Spleen (tissue), 11 donors: ENCODE results near the gene CTXN1. TPM values are rescaled to one million over a fixed set of nuclear protein-coding genes. Genes with fewer than 3 reads are reported as not detected.

Source experiments
- DNase-seq: peaks from one replicate; pipeline ENCODE4 v3.0.0-alpha.2; 2020
- H3K27ac ChIP-seq, 8 donors: fragments of 200-600 bp; sonication (generic) in 7 of 8; 1 replicate in 4 of 8; 2 replicates in 4 of 8; pipeline versions ENCODE4 v1.5.0 to v1.8.0; 2016 to 2021; ENCODE audit warnings: inconsistent platforms in 4 of 8, mild to moderate bottlenecking in 4 of 8, moderate library complexity in 1 of 8
- H3K27me3 ChIP-seq, 7 donors: fragments of 200-600 bp; sonication (generic) in 6 of 7; replicated peaks in 1 of 7; 1 replicate in 4 of 7; 2 replicates in 3 of 7; pipeline versions ENCODE4 v1.5.0 to v1.8.0; 2016 to 2021; ENCODE audit warnings: inconsistent platforms in 3 of 7, mild to moderate bottlenecking in 1 of 7
- H3K36me3 ChIP-seq, 6 donors: fragments of 200-600 bp; sonication (generic) in 5 of 6; 1 replicate in 4 of 6; 2 replicates in 2 of 6; pipeline versions ENCODE4 v1.5.0 to v1.8.0; 2016 to 2021; ENCODE audit warnings: inconsistent platforms in 2 of 6
- H3K4me1 ChIP-seq, 6 donors: fragments of 200-600 bp; sonication (generic) in 5 of 6; 1 replicate in 3 of 6; 2 replicates in 3 of 6; pipeline versions ENCODE4 v1.5.0 to v1.8.0; 2016 to 2021; ENCODE audit warnings: inconsistent platforms in 3 of 6
- H3K4me3 ChIP-seq, 8 donors: fragments of 200-600 bp; sonication (generic) in 7 of 8; 1 replicate in 4 of 8; 2 replicates in 4 of 8; pipeline versions ENCODE4 v1.5.0 to v1.8.0; 2016 to 2021; ENCODE audit warnings: inconsistent platforms in 4 of 8, mild to moderate bottlenecking in 4 of 8, moderate library complexity in 2 of 8
- H3K9me3 ChIP-seq, 8 donors: fragments of 200-600 bp; sonication (generic) in 7 of 8; 1 replicate in 4 of 8; 2 replicates in 4 of 8; pipeline versions ENCODE4 v1.5.0 to v1.8.0; 2016 to 2021; ENCODE audit warnings: inconsistent platforms in 4 of 8
- CTCF ChIP-seq, 11 experiments: fragments of 200-600 bp in 7 of 11; fragments of 450-650 bp in 4 of 11; sonication (generic) in 4 of 11; IDR thresholded peaks in 8 of 11; conservative IDR thresholded peaks in 3 of 11; 1 replicate in 7 of 11; 2 replicates in 4 of 11; pipeline versions ENCODE4 v1.4.0 to v1.8.0; 2016 to 2021; ENCODE audit warnings: antibody characterized with exemption in 11 of 11, inconsistent platforms in 4 of 11, mild to moderate bottlenecking in 1 of 11
- POLR2A ChIP-seq, 3 donors: fragments of 450-650 bp; IDR thresholded peaks; one replicate each; pipeline ENCODE4 v1.5.1; 2017; ENCODE audit warnings: antibody characterized with exemption in 3 of 3, mild to moderate bottlenecking in 1 of 3
- POLR2AphosphoS5 ChIP-seq, 3 donors: sonication (generic); formaldehyde crosslinking; IDR thresholded peaks; one replicate each; pipeline ENCODE4 v1.5.1; 2017; ENCODE audit warnings: antibody characterized with exemption in 3 of 3
- WGBS, 5 donors: extraction: QIAGEN DNeasy Blood & Tissue Kit in 3 of 5; methylation state at CpG; one replicate each; pipeline versions ENCODE4 v1.1.5 to v1.1.7; 2013 to 2018; 5-methylcytosine and 5-hydroxymethylcytosine counted together
- intact Hi-C: fragments of 100-400 bp; cut with DNase I; formaldehyde crosslinking; loops from one replicate; pipeline ENCODE4 v1.15.0; 2023; ENCODE audit warnings: low total_unique reads
- polyA plus RNA-seq, 3 donors: library from polyadenylated mRNA; stranded (reverse); fragments of 200-250 nt; gene quantifications; one replicate each; pipeline ENCODE4 v1.2.1, GENCODE V29; 2013
- total RNA-seq, 7 donors: library from RNA; depleted of rRNA in 3 of 7; stranded (reverse); fragments of >200 nt in 3 of 7; fragmentation: NEBNext Ultra II Directional in 4 of 7; extraction: Animal tissue kit (Norgen Biotek cat#: 25700) in 4 of 7; gene quantifications; one replicate each; pipeline versions ENCODE4 v1.1.0 to v1.2.1, GENCODE V29; 2016 to 2021
- donor health status: healthy with polysubstance abuse.
- donor health status: DM: no; HTN: no; CAD: no; lungs with moderate emphysema.
- donor health status: DM: no; HTN: no; CAD: no.
- donor health status: Bipolar disorder and iron deficiency.
- donor health status: healthy.
- donor health status: DM: no; HTN: no; CAD: no.
- donor health status: DM: yes; HTN: yes; CAD: no.

The CTXN1 gene
- total and polyA plus RNA-seq, 10 donors: 0.11 to 4.4 (median 2.0) TPM

GRCh38 chr19:7917267-7918061 lies 8.5 kb downstream of the CTXN1 start:
- intact Hi-C loops: no loop called here
- Histone ChIP-seq H3K27me3 (peaks cover 0 to 61% (median 52%) of the 10 kb centered on the region in 7 donors), H3K36me3 (peaks cover 2 to 25% (median 11%) of the 10 kb centered on the region in 6 donors), H3K27ac (peak overlapping the region in 2 of 8 donors; percentile 18 to 55), H3K4me3 (peak overlapping the region in 7 of 8 donors; percentile 25 to 70 (median 41)), H3K9me3 (no peaks in the 10 kb centered on the region), H3K4me1 (peaks cover 36 to 69% (median 59%) of the 10 kb centered on the region in 6 donors)
- 1 to 2% (median 1%) methylated on average over 26 to 71 of the region's 71 CpGs for WGBS, 5 donors
- TF ChIP-seq POLR2AphosphoS5 (IDR thresholded peaks at IDR 0.05) (peak in 1 of 3 donors; percentile 68), CTCF (IDR thresholded peaks at IDR 0.05 in 8 of 11, conservative IDR thresholded peaks at IDR 0.05 in 3 of 11) (peak; percentile 19 to 78 (median 68)), POLR2A (IDR thresholded peaks at IDR 0.05) (no peak)
- peak; percentile 90 for DNase-seq

DNA sequence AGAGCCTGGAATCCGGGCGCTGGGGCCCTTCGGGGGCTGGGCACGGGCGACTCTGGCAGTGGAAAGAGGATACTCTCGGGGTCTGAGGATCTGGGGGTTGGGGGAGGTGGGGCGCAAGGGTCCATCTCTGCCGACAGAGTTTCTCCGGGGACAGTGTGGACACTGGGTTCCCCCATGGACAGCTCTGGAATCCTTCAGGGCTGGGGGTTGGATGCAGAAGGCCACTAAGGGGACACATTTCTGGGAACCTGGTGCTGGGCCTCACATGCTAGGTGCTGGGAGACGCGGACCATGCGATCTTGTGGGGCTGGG lies 9.0 kb downstream of the CTXN1 start:
- H3K27me3 ChIP-seq: peaks cover 0 to 61% (median 52%) of the 10 kb centered on the region in 7 donors
- H3K9me3 ChIP-seq: no peaks in the 10 kb centered on the region
- DNase-seq: no peak
- TF ChIP-seq POLR2A (IDR thresholded peaks at IDR 0.05) (no peak), CTCF (IDR thresholded peaks at IDR 0.05 in 8 of 11, conservative IDR thresholded peaks at IDR 0.05 in 3 of 11) (no peak), POLR2AphosphoS5 (IDR thresholded peaks at IDR 0.05) (no peak)
- peak overlapping the region in 2 of 8 donors; percentile 4 to 55 for H3K27ac ChIP-seq
- WGBS, 5 donors: 6 to 9% (median 8%) methylated on average over 9 to 12 of the region's 12 CpGs
- intact Hi-C loops: no loop called here
- peaks cover 0 to 25% (median 12%) of the 10 kb centered on the region in 6 donors for H3K36me3 ChIP-seq
- H3K4me3 ChIP-seq: peak overlapping the region in 6 of 8 donors; percentile 25 to 70 (median 41)
- H3K4me1 ChIP-seq: peaks cover 33 to 67% (median 57%) of the 10 kb centered on the region in 6 donors

DNA sequence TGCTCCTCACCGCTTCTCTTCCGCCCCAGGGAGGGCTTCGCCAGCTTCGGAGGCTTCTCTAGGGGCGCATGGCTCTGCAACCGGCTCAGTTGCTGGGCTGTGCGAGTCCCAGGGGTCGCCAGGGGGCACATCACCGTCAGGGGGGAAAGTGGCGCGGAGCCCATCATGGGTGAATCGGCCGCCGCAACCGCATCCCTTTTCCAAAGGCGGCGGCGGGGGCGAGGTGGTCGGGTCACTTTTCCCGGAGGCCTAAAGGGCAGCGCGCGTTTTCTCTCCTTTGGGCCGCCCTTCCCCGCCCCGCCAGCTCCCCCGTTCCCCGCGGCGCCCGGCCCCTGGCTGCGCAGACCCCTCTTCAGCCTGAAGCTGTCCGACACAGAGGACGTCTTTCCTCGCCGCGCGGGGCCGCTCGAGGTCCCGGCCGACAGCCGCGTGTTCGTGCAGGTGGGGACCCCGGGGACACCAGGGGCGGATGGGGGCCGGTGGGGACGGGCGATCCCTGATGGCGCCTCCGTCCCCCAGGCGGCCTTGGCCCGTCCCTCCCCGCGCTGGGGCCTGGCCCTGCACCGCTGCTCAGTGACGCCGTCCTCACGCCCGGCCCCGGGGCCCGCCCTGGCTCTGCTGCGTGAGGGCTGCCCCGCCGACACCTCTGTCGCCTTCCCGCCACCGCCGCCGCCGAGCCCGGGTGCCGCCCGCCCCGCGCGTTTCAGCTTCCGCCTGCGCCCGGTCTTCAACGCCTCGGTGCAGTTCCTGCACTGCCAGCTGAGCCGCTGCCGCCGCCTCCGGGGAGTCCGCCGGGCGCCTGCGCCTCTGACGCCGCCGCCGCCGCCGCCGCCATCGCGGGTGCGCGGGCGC lies 9.6 kb downstream of the CTXN1 start:
- TF ChIP-seq CTCF (IDR thresholded peaks at IDR 0.05 in 8 of 11, conservative IDR thresholded peaks at IDR 0.05 in 3 of 11) (no peak), POLR2AphosphoS5 (IDR thresholded peaks at IDR 0.05) (peak in 1 of 3 donors; percentile 54), POLR2A (IDR thresholded peaks at IDR 0.05) (no peak)
- Histone ChIP-seq H3K36me3 (peaks cover 0 to 27% (median 17%) of the 10 kb centered on the region in 6 donors), H3K27me3 (peaks cover 0 to 61% (median 52%) of the 10 kb centered on the region in 7 donors), H3K9me3 (no peaks in the 10 kb centered on the region), H3K4me1 (peaks cover 27 to 67% (median 52%) of the 10 kb centered on the region in 6 donors), H3K27ac (peak overlapping the region in 1 of 8 donors; percentile 4), H3K4me3 (peak overlapping the region in 7 of 8 donors; percentile 25 to 70 (median 40))
- DNase-seq: peak; percentile 89
- 0 to 2% (median 1%) methylated on average over 38 to 104 of the region's 104 CpGs for WGBS, 5 donors
- intact Hi-C loops: no loop called here
